Fibroblast of pulmonary artery (primary cell): ENCODE results near the gene SERGEF.

Experiments used
- DNase-seq: peaks from one replicate; pipeline ENCODE4 v3.0.0-alpha.2; 2010; ENCODE audit warnings: low read depth
- H3K4me3 ChIP-seq: replicated peaks from 2 replicates; pipeline ENCODE4 v1.5.1; 2011; ENCODE audit warnings: low read depth, mild to moderate bottlenecking, control low read depth, low read length, moderate library complexity
- CTCF ChIP-seq: IDR thresholded peaks from 2 replicates; pipeline ENCODE4 v1.5.1; 2011; ENCODE audit warnings: mild to moderate bottlenecking, control low read depth, low read length, inconsistent platforms; ENCODE audit errors: missing control alignments

SERGEF gene

GRCh38 chr11:17772704-17773600 is 239.9 kb downstream of the SERGEF start:
- TF ChIP-seq CTCF: no peak
- DNase-seq: no peak
- no peak overlapping the region for H3K4me3 ChIP-seq

GRCh38 chr11:17771841-17772401 is 240.9 kb downstream of the SERGEF start:
- no peak for DNase-seq
- TF ChIP-seq CTCF: no peak

GRCh38 chr11:17771415-17771814 is 241.4 kb downstream of the SERGEF start:
- TF ChIP-seq CTCF: no peak
- H3K4me3 ChIP-seq: no peak overlapping the region
- DNase-seq: no peak

More at GRCh38 chr11:17771841-17772401, 240.9 kb downstream of the SERGEF start:
- no peak overlapping the region for H3K4me3 ChIP-seq

GRCh38 chr11:17770917-17771316 is 241.9 kb downstream of the SERGEF start:
- H3K4me3 ChIP-seq: no peak overlapping the region
- DNase-seq: peak; percentile 16
- peak; percentile 22 for TF ChIP-seq CTCF

GRCh38 chr11:17770048-17770652 is 242.7 kb downstream of the SERGEF start:
- no peak for DNase-seq
- H3K4me3 ChIP-seq: no peak overlapping the region
- peak; percentile 1 for TF ChIP-seq CTCF

- no peak for TF ChIP-seq CTCF
- no peak overlapping the region for H3K4me3 ChIP-seq
- no peak for DNase-seq
These were observed 243.6 kb downstream of the SERGEF start for GRCh38 chr11:17769218-17769617.
